Testis (tissue), 3 donors: ENCODE measurements around the gene RSPH1. TPM values are rescaled to one million over a fixed set of nuclear protein-coding genes. Genes with fewer than 3 reads are reported as not detected.

ENCODE experiments used
- DNase-seq: peaks from one replicate; pipeline ENCODE4 v3.0.0-alpha.2; 2019
- H3K27ac ChIP-seq, 2 donors: fragments of 200-600 bp; sonication (generic); one replicate each; pipeline ENCODE4 v1.5.1; 2019
- H3K27me3 ChIP-seq: fragments of 200-600 bp; sonication (generic); one replicate; pipeline ENCODE4 v1.5.1; 2019
- H3K36me3 ChIP-seq: fragments of 200-600 bp; sonication (generic); one replicate; pipeline ENCODE4 v1.5.1; 2017; ENCODE audit warnings: low read depth; ENCODE audit errors: missing control alignments
- H3K4me1 ChIP-seq: fragments of 200-600 bp; sonication (generic); one replicate; pipeline ENCODE4 v1.5.1; 2019
- H3K4me3 ChIP-seq, 2 donors: fragments of 200-600 bp; sonication (generic); one replicate each; pipeline ENCODE4 v1.5.1; 2017 to 2019
- H3K9me3 ChIP-seq: fragments of 200-600 bp; sonication (generic); one replicate; pipeline ENCODE4 v1.5.1; 2017
- CTCF ChIP-seq, 3 experiments: fragments of 450-650 bp in 2 of 3; fragments of 200-600 bp in 1 of 3; sonication (generic) in 1 of 3; IDR thresholded peaks; one replicate each; pipeline ENCODE4 v1.5.1; 2016 to 2019; ENCODE audit warnings: antibody characterized with exemption in 3 of 3, mild to moderate bottlenecking in 2 of 3, moderate library complexity in 1 of 3
- POLR2A ChIP-seq: fragments of 450-650 bp; IDR thresholded peaks from one replicate; pipeline ENCODE4 v1.6.1; 2017; ENCODE audit warnings: antibody characterized with exemption, mild to moderate bottlenecking, moderate library complexity
- WGBS, 2 donors: methylation state at CpG; one replicate each; pipeline ENCODE4 v1.1.5; 2018; 5-methylcytosine and 5-hydroxymethylcytosine counted together
- intact Hi-C: fragments of 100-400 bp; cut with DNase I; formaldehyde crosslinking; loops from one replicate; pipeline ENCODE4 v1.15.1; 2023; ENCODE audit warnings: low total_unique reads
- polyA plus RNA-seq: library from polyadenylated mRNA; stranded (reverse); fragments of 350-450 nt; fragmentation: Illumina TruSeq; extraction: RNeasy Lipid Tissue Mini Kit (QIAGEN cat#74804); gene quantifications from one replicate; pipeline ENCODE4 v1.2.3, GENCODE V29; 2014; ENCODE audit warnings: low read depth, low replicate concordance; ENCODE audit not compliant: insufficient read depth
- total RNA-seq, 2 donors: library from RNA; depleted of rRNA; stranded (reverse); fragments of >200 nt; gene quantifications; one replicate each; pipeline ENCODE4 v1.2.3, GENCODE V29; 2016

RSPH1 gene
- total and polyA plus RNA-seq, 3 donors from 2014 or later, result 10.4 to 59.6 (median 20.8) TPM

GRCh38 chr21:42435833-42436232 lies 60.2 kb downstream of the RSPH1 start:
- no peak for DNase-seq
- intact Hi-C loops, result no loop called here
- Histone ChIP-seq H3K4me1 (no peaks in the 10 kb centered on the region), H3K27ac (no peak overlapping the region), H3K4me3 (no peak overlapping the region), H3K9me3 (no peaks in the 10 kb centered on the region), H3K27me3 (no peaks in the 10 kb centered on the region), H3K36me3 (no peaks in the 10 kb centered on the region)
- TF ChIP-seq CTCF (IDR thresholded peaks at IDR 0.05) (no peak), POLR2A (no peak)

GRCh38 chr21:42435401-42435800 lies 60.6 kb downstream of the RSPH1 start:
- TF ChIP-seq POLR2A (no peak), CTCF (IDR thresholded peaks at IDR 0.05) (no peak)
- WGBS, 2 donors, result 74 to 75% methylated on average over 4 of the region's 4 CpGs
- intact Hi-C loops, result no loop called here

GRCh38 chr21:42434884-42435283 lies 61.1 kb downstream of the RSPH1 start:
- DNase-seq, result no peak
- Histone ChIP-seq H3K4me1 (no peaks in the 10 kb centered on the region), H3K4me3 (no peak overlapping the region), H3K27me3 (no peaks in the 10 kb centered on the region), H3K36me3 (no peaks in the 10 kb centered on the region), H3K27ac (no peak overlapping the region), H3K9me3 (no peaks in the 10 kb centered on the region)
- intact Hi-C loops, result no loop called here
- WGBS, 2 donors, result 57 to 85% methylated on average over 3 of the region's 3 CpGs
- TF ChIP-seq CTCF (IDR thresholded peaks at IDR 0.05) (no peak), POLR2A (no peak)

More at GRCh38 chr21:42435401-42435800, 60.6 kb downstream of the RSPH1 start:
- H3K36me3 ChIP-seq, result no peaks in the 10 kb centered on the region
- H3K4me1 ChIP-seq, result no peaks in the 10 kb centered on the region
- H3K4me3 ChIP-seq, result no peak overlapping the region
- H3K9me3 ChIP-seq, result no peaks in the 10 kb centered on the region
- H3K27ac ChIP-seq, result no peak overlapping the region
- no peaks in the 10 kb centered on the region for H3K27me3 ChIP-seq
- no peak for DNase-seq

GRCh38 chr21:42433946-42434551 lies 62.0 kb downstream of the RSPH1 start:
- Histone ChIP-seq H3K27me3 (no peaks in the 10 kb centered on the region), H3K4me1 (no peaks in the 10 kb centered on the region), H3K27ac (no peak overlapping the region), H3K36me3 (no peaks in the 10 kb centered on the region), H3K9me3 (no peaks in the 10 kb centered on the region), H3K4me3 (no peak overlapping the region)
- no peak for DNase-seq
- intact Hi-C loops, result no loop called here
- 63 to 76% methylated on average over 9 to 10 of the region's 10 CpGs for WGBS, 2 donors
- TF ChIP-seq POLR2A (no peak), CTCF (IDR thresholded peaks at IDR 0.05) (no peak)

GRCh38 chr21:42432695-42433094 lies 63.3 kb downstream of the RSPH1 start:
- no peak for DNase-seq
- TF ChIP-seq POLR2A, result no peak
- Histone ChIP-seq H3K4me1 (no peaks in the 10 kb centered on the region), H3K27ac (no peak overlapping the region), H3K4me3 (no peak overlapping the region), H3K27me3 (no peaks in the 10 kb centered on the region), H3K36me3 (no peaks in the 10 kb centered on the region), H3K9me3 (no peaks in the 10 kb centered on the region)
- 40 to 89% methylated on average over 1 of the region's 1 CpG for WGBS, 2 donors
- intact Hi-C loops, result no loop called here
